ENCODE measurements around the gene PRICKLE3.
A peak's percentile ranks its signal among the peaks of the same experiment; 100 is the strongest.
"Not testable (repeated sequence)": the region's sequence is repeated elsewhere in the genome, so short reads cannot be mapped to it uniquely, and the experiment has no call there.

Gene PRICKLE3

DNA sequence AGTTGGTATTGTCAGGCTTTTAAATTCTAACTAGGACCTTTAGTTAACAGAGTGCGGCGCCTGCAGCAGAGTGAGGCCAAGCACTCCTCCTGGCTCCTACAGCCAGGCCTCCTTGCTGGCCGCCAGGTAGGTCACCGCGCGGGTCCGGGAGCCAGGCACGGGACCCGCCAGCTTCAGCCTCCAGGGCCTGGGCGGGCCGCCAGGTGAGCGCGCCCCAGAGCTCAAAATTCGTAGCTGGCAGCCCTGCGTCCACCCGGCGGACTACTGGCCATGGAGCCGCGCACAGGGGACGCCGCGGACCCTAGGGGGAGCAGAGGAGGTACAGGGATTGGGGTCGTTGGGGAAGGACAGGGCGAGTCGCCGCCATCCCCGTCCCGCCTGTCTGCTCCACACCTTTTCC is 23.6 kb downstream of the PRICKLE3 start, which contains the start of gene MAGIX:
Gene MAGIX (plus strand): TSS at position 139 of the 400 bp plus-strand sequence. CDS start 132 bp downstream, at position 271.
- Histone ChIP-seq H3K27me3 (ENCODE audit: control insufficient read depth, insufficient read depth, low read length) (no peaks in the 10 kb centered on the region), H3K4me3 (ENCODE audit: low read length) (peak within 1 kb of the TSS; percentile 8), H3K9ac (ENCODE audit: low read length) (peak within 1 kb of the TSS; percentile 72), H3K36me3 (ENCODE audit: control insufficient read depth, insufficient read depth, low read length) (no peaks in the 10 kb centered on the region), H3K9me3 (ENCODE audit: control insufficient read depth, low read length) (no peaks in the 10 kb centered on the region), H3K4me1 (ENCODE audit: control insufficient read depth, insufficient read depth, low read length) (peaks cover 28% of the 10 kb centered on the region)

DNA sequence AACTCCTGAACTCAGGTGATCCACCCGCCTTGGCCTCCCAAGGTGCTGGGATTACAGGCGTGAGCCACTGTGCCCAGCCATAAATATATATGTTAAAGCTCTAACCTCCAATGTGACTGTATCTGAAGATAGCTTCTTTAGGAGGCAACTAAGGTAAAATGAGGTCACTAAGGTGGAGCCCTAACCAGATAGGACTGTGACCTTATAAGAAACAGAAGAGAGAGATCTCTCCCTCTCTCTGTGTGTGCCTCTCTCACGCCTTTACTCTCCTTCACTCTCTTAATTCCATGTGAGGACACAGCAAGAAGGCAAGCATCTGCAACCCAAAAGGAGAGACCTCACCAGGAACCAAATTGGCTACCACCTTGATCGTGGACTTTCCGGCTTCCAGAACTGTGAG is 24.5 kb downstream of the PRICKLE3 start:
- Histone ChIP-seq H3K4me3 (ENCODE audit: low read length) (no peak overlapping the region), H3K4me1 (ENCODE audit: control insufficient read depth, insufficient read depth, low read length) (peaks cover 19% of the 10 kb centered on the region), H3K9ac (ENCODE audit: low read length) (peak overlapping the region; percentile 69)

DNA sequence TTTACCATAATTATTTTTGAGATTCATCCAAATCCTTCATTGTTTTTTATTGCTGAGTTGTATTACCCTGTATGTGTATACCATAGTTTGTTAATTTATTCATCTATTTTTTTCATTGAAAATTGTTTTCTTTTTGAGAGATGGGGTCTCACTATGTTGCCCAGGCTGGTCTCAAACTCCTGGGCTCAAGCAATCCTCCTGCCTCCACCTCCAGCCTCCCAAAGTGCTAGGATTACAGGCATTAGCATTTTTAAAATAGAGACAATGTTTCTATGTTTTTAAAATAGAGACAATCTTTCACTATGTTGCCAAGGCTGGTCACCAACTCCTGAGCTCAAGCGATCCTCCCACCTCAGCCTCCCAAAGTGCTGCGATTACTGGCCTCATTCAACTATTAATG is 25.3 kb downstream of the PRICKLE3 start:
- Histone ChIP-seq H3K27me3 (ENCODE audit: control insufficient read depth, insufficient read depth, low read length) (no peaks in the 10 kb centered on the region), H3K4me1 (ENCODE audit: control insufficient read depth, insufficient read depth, low read length) (peaks cover 16% of the 10 kb centered on the region), H3K36me3 (ENCODE audit: control insufficient read depth, insufficient read depth, low read length) (no peaks in the 10 kb centered on the region), H3K9me3 (ENCODE audit: control insufficient read depth, low read length) (no peaks in the 10 kb centered on the region), H3K9ac (ENCODE audit: low read length) (no peak overlapping the region), H3K4me3 (ENCODE audit: low read length) (no peak overlapping the region)

More for the DNA sequence above, 24.5 kb downstream of the PRICKLE3 start:
- H3K9me3 ChIP-seq (ENCODE audit: control insufficient read depth, low read length): no peaks in the 10 kb centered on the region
- H3K36me3 ChIP-seq (ENCODE audit: control insufficient read depth, insufficient read depth, low read length): no peaks in the 10 kb centered on the region
- H3K27me3 ChIP-seq (ENCODE audit: control insufficient read depth, insufficient read depth, low read length): no peaks in the 10 kb centered on the region

DNA sequence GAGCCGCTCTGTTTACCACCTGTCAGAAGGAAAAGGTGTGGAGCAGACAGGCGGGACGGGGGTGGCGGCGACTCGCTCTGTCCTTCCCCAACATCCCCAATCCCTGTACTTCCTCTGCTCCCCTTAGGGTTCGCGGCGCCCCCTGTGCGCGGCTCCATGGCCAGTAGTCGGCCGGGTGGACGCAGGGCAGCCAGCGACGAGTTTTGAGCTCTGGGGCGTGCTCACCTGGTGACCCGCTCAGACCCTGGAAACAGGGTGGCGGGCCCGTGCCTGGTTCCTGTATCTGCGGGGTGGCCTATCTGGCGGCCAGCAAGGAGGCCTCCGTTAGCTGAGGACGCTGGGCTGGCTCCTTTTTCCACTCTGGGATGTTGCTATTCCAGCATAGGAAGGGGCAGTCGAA is 29.0 kb downstream of the PRICKLE3 start:
- Histone ChIP-seq H3K4me3 (ENCODE audit: low read length) (no peak overlapping the region), H3K36me3 (ENCODE audit: control insufficient read depth, insufficient read depth, low read length) (no peaks in the 10 kb centered on the region), H3K9ac (ENCODE audit: low read length) (no peak overlapping the region), H3K4me1 (ENCODE audit: control insufficient read depth, insufficient read depth, low read length) (no peaks in the 10 kb centered on the region), H3K27me3 (ENCODE audit: control insufficient read depth, insufficient read depth, low read length) (no peaks in the 10 kb centered on the region), H3K9me3 (ENCODE audit: control insufficient read depth, low read length) (no peaks in the 10 kb centered on the region)

DNA sequence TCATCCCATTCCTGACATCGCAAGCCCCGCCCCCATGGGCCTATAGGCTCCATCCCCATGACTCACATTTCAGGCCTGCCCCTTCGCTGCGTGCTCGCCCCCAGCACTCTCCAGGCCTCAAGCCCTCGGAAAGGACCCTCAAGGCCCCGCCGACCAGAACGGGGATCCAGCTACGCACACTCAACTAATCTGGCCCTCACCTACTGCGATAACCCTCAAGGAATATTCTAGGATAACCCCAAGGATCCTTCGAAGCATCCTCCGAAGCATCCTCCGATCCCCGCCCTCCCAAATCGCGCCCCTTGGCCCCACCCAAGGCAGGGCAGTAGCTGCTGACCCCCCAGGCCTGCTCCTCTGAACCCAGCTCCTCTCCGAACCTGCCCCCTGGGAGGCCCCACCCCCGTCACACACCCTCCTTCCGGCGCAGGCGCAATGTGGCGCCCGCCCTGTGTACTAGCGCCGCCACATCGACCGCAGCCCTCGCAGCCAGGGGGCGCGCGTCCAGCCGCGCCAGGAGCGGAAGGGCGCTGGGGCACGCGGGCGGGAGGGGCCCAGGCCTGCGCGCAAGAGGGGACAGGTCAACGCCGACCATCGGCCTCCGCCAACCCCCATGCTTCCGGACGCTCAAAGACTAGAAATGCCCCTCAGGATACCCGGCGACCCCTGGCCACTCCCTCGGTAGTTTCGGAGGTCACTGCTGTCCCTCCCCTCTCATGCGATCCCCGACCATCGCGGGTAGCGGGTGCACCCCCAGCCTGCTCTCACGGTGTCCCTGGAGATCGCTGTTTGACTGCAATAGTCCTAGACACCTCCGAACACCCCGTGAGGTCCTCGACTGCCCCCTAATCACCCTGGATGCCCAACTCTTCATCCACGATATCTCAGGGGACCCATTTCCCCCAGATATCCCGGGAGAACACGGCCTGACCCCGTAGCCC is 30.0 kb downstream of the PRICKLE3 start:
- Histone ChIP-seq H3K36me3 (ENCODE audit: control insufficient read depth, insufficient read depth, low read length) (no peaks in the 10 kb centered on the region), H3K4me3 (ENCODE audit: low read length) (peak overlapping the region; percentile 36), H3K27me3 (ENCODE audit: control insufficient read depth, insufficient read depth, low read length) (no peaks in the 10 kb centered on the region), H3K9ac (ENCODE audit: low read length) (peak overlapping the region; percentile 82), H3K9me3 (ENCODE audit: control insufficient read depth, low read length) (no peaks in the 10 kb centered on the region), H3K4me1 (ENCODE audit: control insufficient read depth, insufficient read depth, low read length) (no peaks in the 10 kb centered on the region)

DNA sequence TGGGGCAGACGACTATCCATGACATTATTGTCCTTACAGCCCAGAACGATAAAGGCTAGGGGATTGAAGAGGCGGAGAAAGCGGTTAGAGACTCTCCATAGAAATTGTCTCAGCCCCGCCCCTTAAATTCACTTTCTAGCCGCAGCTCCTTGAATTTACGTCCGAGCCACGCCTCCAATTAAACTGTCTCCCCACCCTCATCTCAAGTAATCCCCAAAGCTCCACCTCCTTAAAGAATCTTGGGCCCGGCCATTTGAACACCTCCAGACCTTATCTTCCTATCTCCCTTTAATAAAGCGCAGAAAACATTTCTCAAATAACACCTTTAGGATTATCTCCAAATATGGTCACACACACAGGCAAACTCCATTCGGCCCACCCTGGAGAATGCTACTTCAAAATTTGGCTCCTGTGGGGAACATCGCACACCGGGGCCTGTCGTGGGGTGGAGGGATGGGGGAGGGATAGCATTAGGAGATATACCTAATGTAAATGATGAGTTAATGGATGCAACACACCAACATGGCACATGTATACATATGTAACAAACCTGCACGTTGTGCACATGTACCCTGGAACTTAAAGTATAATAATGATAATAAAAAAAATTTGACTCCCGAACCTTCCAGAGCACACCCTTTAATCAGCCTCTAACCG is 30.8 kb downstream of the PRICKLE3 start:
- H3K4me1 ChIP-seq (ENCODE audit: control insufficient read depth, insufficient read depth, low read length): no peaks in the 10 kb centered on the region
- no peaks in the 10 kb centered on the region for H3K36me3 ChIP-seq (ENCODE audit: control insufficient read depth, insufficient read depth, low read length)
- H3K4me3 ChIP-seq (ENCODE audit: low read length): peak overlapping the region; percentile 36
- H3K27me3 ChIP-seq (ENCODE audit: control insufficient read depth, insufficient read depth, low read length): no peaks in the 10 kb centered on the region
- peak overlapping the region; percentile 82 for H3K9ac ChIP-seq (ENCODE audit: low read length)
- H3K9me3 ChIP-seq (ENCODE audit: control insufficient read depth, low read length): no peaks in the 10 kb centered on the region

DNA sequence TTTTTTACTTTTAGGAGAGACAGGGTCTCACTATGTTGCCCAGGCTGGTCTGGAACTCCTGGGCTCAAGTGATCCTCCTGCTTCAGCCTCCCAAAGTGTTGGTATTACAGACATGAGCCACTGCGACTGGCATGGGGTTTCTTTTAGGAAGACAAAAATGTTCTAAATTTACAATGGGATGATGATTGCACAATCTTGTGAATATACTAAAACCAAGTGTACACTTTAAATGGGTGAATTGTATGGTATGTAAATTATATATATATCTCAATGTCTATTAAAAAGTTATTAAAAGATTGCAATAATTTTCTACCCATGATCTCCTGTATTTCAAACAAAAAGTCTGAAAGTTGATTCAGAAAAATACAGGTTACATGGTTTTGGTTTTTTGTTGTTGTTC is 32.7 kb downstream of the PRICKLE3 start:
- no peak overlapping the region for H3K9ac ChIP-seq (ENCODE audit: low read length)
- H3K9me3 ChIP-seq (ENCODE audit: control insufficient read depth, low read length): no peaks in the 10 kb centered on the region
- no peaks in the 10 kb centered on the region for H3K27me3 ChIP-seq (ENCODE audit: control insufficient read depth, insufficient read depth, low read length)
- H3K4me1 ChIP-seq (ENCODE audit: control insufficient read depth, insufficient read depth, low read length): peaks cover 1% of the 10 kb centered on the region
- no peak overlapping the region for H3K4me3 ChIP-seq (ENCODE audit: low read length)
- no peaks in the 10 kb centered on the region for H3K36me3 ChIP-seq (ENCODE audit: control insufficient read depth, insufficient read depth, low read length)

DNA sequence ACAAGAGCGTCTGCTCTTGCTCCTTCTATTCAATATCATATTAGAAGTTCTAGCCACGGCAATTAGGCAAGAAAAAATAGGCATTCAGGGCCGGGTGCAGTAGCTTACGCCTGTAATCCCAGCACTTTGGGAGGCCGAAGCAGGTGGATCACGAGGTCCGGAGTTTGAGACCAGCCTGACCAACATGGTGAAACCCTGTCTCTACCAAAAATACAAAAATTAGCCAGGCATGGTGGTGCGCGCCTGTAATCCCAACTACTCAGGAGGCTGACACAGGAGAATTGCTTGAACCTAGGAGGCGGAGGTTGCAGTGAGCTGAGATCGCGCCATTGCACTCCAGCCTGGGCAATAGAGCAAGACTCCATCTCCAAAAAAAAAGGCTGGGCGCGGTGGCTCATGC is 36.9 kb downstream of the PRICKLE3 start:
- H3K9me3 ChIP-seq (ENCODE audit: control insufficient read depth, low read length): not testable (repeated sequence)
- peaks cover 15% of the 10 kb centered on the region for H3K4me1 ChIP-seq (ENCODE audit: control insufficient read depth, insufficient read depth, low read length)

DNA sequence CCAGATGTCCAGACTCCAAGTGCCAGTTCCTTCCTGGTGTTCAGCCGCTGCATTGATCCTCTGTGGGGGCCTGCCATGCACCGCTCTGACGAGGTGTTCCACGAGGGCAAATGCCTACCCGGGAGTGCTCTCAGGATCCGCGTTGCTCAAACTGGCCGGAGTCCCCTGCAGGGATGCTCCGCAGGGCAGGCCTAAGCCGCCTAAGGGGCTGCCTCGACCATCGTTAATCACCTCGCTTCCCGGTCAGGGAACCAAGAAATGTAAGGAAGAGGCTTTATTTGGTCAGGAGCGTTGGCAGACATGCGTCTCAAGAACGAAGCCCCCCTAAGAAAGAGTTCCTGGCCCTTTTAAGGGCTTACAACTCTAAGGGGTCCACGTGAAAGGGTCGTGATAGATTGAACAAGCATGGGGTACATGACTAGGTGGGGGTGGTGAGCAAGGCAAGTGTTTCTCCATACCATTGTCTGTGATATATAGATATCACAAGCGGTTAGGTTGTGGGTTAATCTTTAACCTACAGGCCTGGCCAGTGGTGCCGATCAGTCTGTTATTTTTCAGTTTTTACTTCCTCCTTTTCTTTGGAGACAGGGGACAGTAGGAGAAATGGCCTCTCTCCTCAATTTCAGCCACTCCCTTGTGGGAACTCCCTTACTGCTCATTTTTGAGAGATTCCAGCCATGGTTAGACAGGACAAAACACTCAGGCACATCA is 37.6 kb downstream of the PRICKLE3 start:
- not testable (repeated sequence) for H3K4me3 ChIP-seq (ENCODE audit: low read length); H3K36me3 ChIP-seq (ENCODE audit: control insufficient read depth, insufficient read depth, low read length); H3K9me3 ChIP-seq (ENCODE audit: control insufficient read depth, low read length); H3K27me3 ChIP-seq (ENCODE audit: control insufficient read depth, insufficient read depth, low read length); H3K9ac ChIP-seq (ENCODE audit: low read length)
- H3K4me1 ChIP-seq (ENCODE audit: control insufficient read depth, insufficient read depth, low read length): peaks cover 15% of the 10 kb centered on the region

More for the DNA sequence above, 36.9 kb downstream of the PRICKLE3 start:
- not testable (repeated sequence) for H3K36me3 ChIP-seq (ENCODE audit: control insufficient read depth, insufficient read depth, low read length); H3K9ac ChIP-seq (ENCODE audit: low read length); H3K4me3 ChIP-seq (ENCODE audit: low read length); H3K27me3 ChIP-seq (ENCODE audit: control insufficient read depth, insufficient read depth, low read length)

DNA sequence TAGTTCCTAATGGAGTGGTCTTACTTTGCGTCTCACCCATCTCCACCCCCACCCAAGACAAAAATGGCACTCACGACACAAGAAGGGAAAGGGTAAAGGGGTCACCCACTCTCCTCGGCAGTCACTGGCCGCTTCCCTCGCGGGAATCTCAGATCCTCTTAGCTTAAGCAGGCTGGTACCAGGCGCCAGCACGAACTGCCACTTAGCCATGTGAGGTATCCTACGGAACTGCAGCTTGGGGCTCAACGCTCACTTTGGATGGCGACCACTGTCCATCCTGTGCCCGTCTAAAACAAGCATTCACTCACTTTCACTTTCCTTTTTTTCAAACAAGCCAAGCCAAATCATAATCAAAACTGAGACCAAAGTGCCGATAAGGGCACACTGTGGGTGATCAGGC is 38.2 kb downstream of the PRICKLE3 start:
- peaks cover 15% of the 10 kb centered on the region for H3K4me1 ChIP-seq (ENCODE audit: control insufficient read depth, insufficient read depth, low read length)
- no peaks in the 10 kb centered on the region for H3K36me3 ChIP-seq (ENCODE audit: control insufficient read depth, insufficient read depth, low read length)
- no peak overlapping the region for H3K4me3 ChIP-seq (ENCODE audit: low read length)
- H3K27me3 ChIP-seq (ENCODE audit: control insufficient read depth, insufficient read depth, low read length): no peaks in the 10 kb centered on the region
- no peaks in the 10 kb centered on the region for H3K9me3 ChIP-seq (ENCODE audit: control insufficient read depth, low read length)
- no peak overlapping the region for H3K9ac ChIP-seq (ENCODE audit: low read length)

DNA sequence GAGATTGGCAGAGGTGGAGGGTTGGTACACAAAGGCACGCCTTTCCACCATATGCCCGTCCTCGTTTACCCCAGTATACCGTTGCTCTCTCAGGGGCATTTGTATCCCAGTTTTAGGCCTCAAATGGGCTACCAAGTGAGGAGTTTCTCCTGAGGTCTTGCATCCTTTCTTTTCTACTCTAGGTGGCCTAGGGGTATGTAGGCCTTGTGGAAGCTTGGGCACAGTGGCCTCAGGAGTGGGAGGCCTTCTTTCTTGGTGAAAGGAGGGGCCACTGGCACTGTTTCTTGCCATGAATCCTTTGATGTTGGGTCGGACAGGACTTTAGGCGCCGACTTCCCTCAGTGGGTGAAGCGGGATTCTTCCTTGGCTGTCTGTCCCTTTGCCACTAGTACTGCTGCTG is 38.9 kb downstream of the PRICKLE3 start:
- Histone ChIP-seq H3K4me1 (ENCODE audit: control insufficient read depth, insufficient read depth, low read length) (peaks cover 15% of the 10 kb centered on the region), H3K27me3 (ENCODE audit: control insufficient read depth, insufficient read depth, low read length) (no peaks in the 10 kb centered on the region), H3K4me3 (ENCODE audit: low read length) (no peak overlapping the region), H3K9me3 (ENCODE audit: control insufficient read depth, low read length) (no peaks in the 10 kb centered on the region), H3K9ac (ENCODE audit: low read length) (no peak overlapping the region), H3K36me3 (ENCODE audit: control insufficient read depth, insufficient read depth, low read length) (no peaks in the 10 kb centered on the region)

DNA sequence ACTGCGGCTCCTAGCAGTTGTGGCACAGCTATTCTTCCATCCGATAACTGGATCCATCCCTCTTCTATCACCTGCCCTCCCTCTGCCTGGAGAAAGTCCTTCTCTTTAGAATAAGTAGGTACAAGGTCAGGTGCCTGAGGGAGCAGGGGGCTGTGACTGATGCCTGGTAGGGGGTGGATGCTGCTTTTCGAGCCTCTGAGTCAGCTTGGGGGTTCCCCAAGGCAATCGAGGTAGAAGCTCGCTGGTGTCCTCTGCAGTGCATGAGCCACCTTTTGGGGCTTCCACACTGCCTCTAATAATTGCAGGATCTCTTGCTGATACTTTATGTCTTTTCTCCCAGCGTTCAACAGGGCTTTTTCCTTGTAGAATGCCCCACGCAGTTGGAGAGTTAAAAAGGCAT is 43.0 kb downstream of the PRICKLE3 start:
- H3K4me3 ChIP-seq (ENCODE audit: low read length); H3K9ac ChIP-seq (ENCODE audit: low read length); H3K27me3 ChIP-seq (ENCODE audit: control insufficient read depth, insufficient read depth, low read length); H3K9me3 ChIP-seq (ENCODE audit: control insufficient read depth, low read length); H3K36me3 ChIP-seq (ENCODE audit: control insufficient read depth, insufficient read depth, low read length): not testable (repeated sequence)
- peaks cover 10% of the 10 kb centered on the region for H3K4me1 ChIP-seq (ENCODE audit: control insufficient read depth, insufficient read depth, low read length)
